HEK293 (cell line): ENCODE results near the gene NDUFB1.

Experiments
- CTCF ChIP-seq: fragments of 450-650 bp; formaldehyde crosslinking; IDR thresholded peaks from 2 replicates; pipeline ENCODE4 v1.5.1; 2016; ENCODE audit warnings: missing biosample characterization, missing genetic modification characterization
- GLIS2 ChIP-seq: fragments of 450-650 bp; formaldehyde crosslinking; IDR thresholded peaks from 2 replicates; pipeline ENCODE4 v1.5.1; 2016; ENCODE audit warnings: missing biosample characterization, missing genetic modification characterization
- KLF9 ChIP-seq: fragments of 450-650 bp; formaldehyde crosslinking; IDR thresholded peaks from 2 replicates; pipeline ENCODE4 v1.5.1; 2016; ENCODE audit warnings: missing biosample characterization, missing genetic modification characterization, low read depth
- REST ChIP-seq: fragments of 450-650 bp; formaldehyde crosslinking; IDR thresholded peaks from 2 replicates; pipeline ENCODE4 v1.5.1; 2016; ENCODE audit warnings: missing biosample characterization, missing genetic modification characterization
- TRIM28 ChIP-seq: IDR thresholded peaks from 2 replicates; pipeline ENCODE4 v1.6.1; 2011; ENCODE audit warnings: low read length, control low read depth, borderline replicate concordance
- ZBTB10 ChIP-seq: fragments of 450-650 bp; formaldehyde crosslinking; IDR thresholded peaks from 2 replicates; pipeline ENCODE4 v1.5.1; 2016; ENCODE audit warnings: missing biosample characterization, missing genetic modification characterization
- ZBTB21 ChIP-seq: fragments of 450-650 bp; formaldehyde crosslinking; IDR thresholded peaks from 2 replicates; pipeline ENCODE4 v1.5.1; 2017; ENCODE audit warnings: missing biosample characterization, missing genetic modification characterization
- ZNF112 ChIP-seq: fragments of 450-650 bp; formaldehyde crosslinking; IDR thresholded peaks from 2 replicates; pipeline ENCODE4 v1.5.0; 2017; ENCODE audit warnings: missing biosample characterization, missing genetic modification characterization
- ZNF121 ChIP-seq: fragments of 450-650 bp; formaldehyde crosslinking; IDR thresholded peaks from 2 replicates; pipeline ENCODE4 v1.5.1; 2016; ENCODE audit warnings: missing biosample characterization, missing genetic modification characterization
- ZNF24 ChIP-seq: fragments of 450-650 bp; formaldehyde crosslinking; IDR thresholded peaks from 2 replicates; pipeline ENCODE4 v1.5.1; 2016; ENCODE audit warnings: missing biosample characterization, missing genetic modification characterization
- ZNF416 ChIP-seq: fragments of 450-650 bp; formaldehyde crosslinking; IDR thresholded peaks from 2 replicates; pipeline ENCODE4 v1.5.1; 2016; ENCODE audit warnings: missing biosample characterization, missing genetic modification characterization
- ZNF473 ChIP-seq: fragments of 450-650 bp; formaldehyde crosslinking; IDR thresholded peaks from 2 replicates; pipeline ENCODE4 v1.5.1; 2017; ENCODE audit warnings: missing biosample characterization, missing genetic modification characterization

- TF ChIP-seq CTCF (tag by site-specific recombination) (no peak), GLIS2 (tag by site-specific recombination) (no peak), ZNF112 (tag by site-specific recombination) (no peak), KLF9 (no peak), REST (tag by site-specific recombination) (no peak), ZBTB21 (tag by site-specific recombination) (no peak), ZNF473 (tag by site-specific recombination) (no peak), TRIM28 (no peak), ZNF121 (tag by site-specific recombination) (no peak), ZNF24 (tag by site-specific recombination) (no peak), ZNF416 (tag by site-specific recombination) (no peak), ZBTB10 (tag by site-specific recombination) (no peak)
These were observed 47.0 kb downstream of the NDUFB1 start for GRCh38 chr14:92074555-92074954.
